ENCODE data around the gene NDST4. TPM values are rescaled to one million over a fixed set of nuclear protein-coding genes. Genes with fewer than 3 reads are reported as not detected.
"Not testable (repeated sequence)": the region's sequence is repeated elsewhere in the genome, so short reads cannot be mapped to it uniquely, and the experiment has no call there.

The NDST4 gene
- total RNA-seq, 1 donor from 2014 or later = not detected

- Mint-ChIP-seq H3K9me3 (ENCODE audit: unreplicated experiment) (no peaks in the 10 kb centered on the region), H3K4me1 (ENCODE audit: unreplicated experiment) (no peaks in the 10 kb centered on the region), H3K4me3 (ENCODE audit: unreplicated experiment) (no peak overlapping the region), H3K36me3 (ENCODE audit: low read depth, unreplicated experiment) (peaks cover 3% of the 10 kb centered on the region), H3K27ac (ENCODE audit: unreplicated experiment) (no peak overlapping the region), H3K27me3 (ENCODE audit: unreplicated experiment) (no peaks in the 10 kb centered on the region)
- DNase-seq (ENCODE audit: low spot score) = no peak
- no peak for TF ChIP-seq CTCF (IDR thresholded peaks at IDR 0.05; ENCODE audit: unreplicated experiment)
Measured at GRCh38 chr4:114986133-114986532, 127.3 kb downstream of the NDST4 start.

- Mint-ChIP-seq H3K27ac (ENCODE audit: unreplicated experiment) (no peak overlapping the region), H3K27me3 (ENCODE audit: unreplicated experiment) (no peaks in the 10 kb centered on the region), H3K4me3 (ENCODE audit: unreplicated experiment) (no peak overlapping the region), H3K9me3 (ENCODE audit: unreplicated experiment) (no peaks in the 10 kb centered on the region), H3K4me1 (ENCODE audit: unreplicated experiment) (no peaks in the 10 kb centered on the region), H3K36me3 (ENCODE audit: low read depth, unreplicated experiment) (peaks cover 3% of the 10 kb centered on the region)
- DNase-seq (ENCODE audit: low spot score) = no peak
- TF ChIP-seq CTCF (IDR thresholded peaks at IDR 0.05; ENCODE audit: unreplicated experiment) = no peak
Measured at GRCh38 chr4:114980932-114981708, 132.3 kb downstream of the NDST4 start.

- not testable (repeated sequence) for H3K27ac Mint-ChIP-seq (ENCODE audit: unreplicated experiment); DNase-seq (ENCODE audit: low spot score); H3K4me1 Mint-ChIP-seq (ENCODE audit: unreplicated experiment); H3K27me3 Mint-ChIP-seq (ENCODE audit: unreplicated experiment); H3K36me3 Mint-ChIP-seq (ENCODE audit: low read depth, unreplicated experiment); H3K4me3 Mint-ChIP-seq (ENCODE audit: unreplicated experiment); H3K9me3 Mint-ChIP-seq (ENCODE audit: unreplicated experiment)
Measured at GRCh38 chr4:114980399-114980798, 133.0 kb downstream of the NDST4 start.

- no peak for DNase-seq (ENCODE audit: low spot score)
- Mint-ChIP-seq H3K9me3 (ENCODE audit: unreplicated experiment) (no peaks in the 10 kb centered on the region), H3K27ac (ENCODE audit: unreplicated experiment) (no peak overlapping the region), H3K36me3 (ENCODE audit: low read depth, unreplicated experiment) (no peaks in the 10 kb centered on the region), H3K4me1 (ENCODE audit: unreplicated experiment) (no peaks in the 10 kb centered on the region), H3K27me3 (ENCODE audit: unreplicated experiment) (no peaks in the 10 kb centered on the region), H3K4me3 (ENCODE audit: unreplicated experiment) (no peak overlapping the region)
- TF ChIP-seq CTCF (IDR thresholded peaks at IDR 0.05; ENCODE audit: unreplicated experiment) = no peak
Measured at GRCh38 chr4:114976901-114977300, 136.5 kb downstream of the NDST4 start.

- Mint-ChIP-seq H3K4me3 (ENCODE audit: unreplicated experiment) (no peak overlapping the region), H3K27me3 (ENCODE audit: unreplicated experiment) (no peaks in the 10 kb centered on the region), H3K27ac (ENCODE audit: unreplicated experiment) (no peak overlapping the region), H3K36me3 (ENCODE audit: low read depth, unreplicated experiment) (no peaks in the 10 kb centered on the region), H3K4me1 (ENCODE audit: unreplicated experiment) (no peaks in the 10 kb centered on the region), H3K9me3 (ENCODE audit: unreplicated experiment) (no peaks in the 10 kb centered on the region)
- TF ChIP-seq CTCF (IDR thresholded peaks at IDR 0.05; ENCODE audit: unreplicated experiment) = no peak
- DNase-seq (ENCODE audit: low spot score) = no peak
Measured at GRCh38 chr4:114964026-114964425, 149.4 kb downstream of the NDST4 start.

Measured in endothelial cell (in vitro differentiated cells).